ENCODE data around the gene PGAP1.

- no peak for TF ChIP-seq EZH2phosphoT487 (IDR thresholded peaks at IDR 0.05; ENCODE audit: insufficient read depth, low read depth)
- TF ChIP-seq EZH2 (IDR thresholded peaks at IDR 0.05; ENCODE audit: insufficient read depth, poor library complexity, severe bottlenecking): no peak
These were observed 142.9 kb downstream of the PGAP1 start for GRCh38 chr2:196783431-196784094.
